ENCODE results near the gene EIF3C.
"Not testable (repeated sequence)": the region's sequence is repeated elsewhere in the genome, so short reads cannot be mapped to it uniquely, and the experiment has no call there.

The EIF3C gene

GRCh38 chr16:28746618-28747350 lies 35.5 kb downstream of the EIF3C start:
- DNase-seq (ENCODE audit: low read depth): not testable (repeated sequence)

GRCh38 chr16:28749997-28750465 lies 38.8 kb downstream of the EIF3C start:
- DNase-seq (ENCODE audit: low read depth): not testable (repeated sequence)

- not testable (repeated sequence) for DNase-seq (ENCODE audit: low read depth)
These were observed 39.3 kb downstream of the EIF3C start for GRCh38 chr16:28750469-28751067.

- not testable (repeated sequence) for DNase-seq (ENCODE audit: low read depth)
These were observed 40.2 kb downstream of the EIF3C start, which contains the start of gene NPIPB9 for GRCh38 chr16:28751487-28751886. Gene NPIPB9 (plus strand): TSS chr16:28751787.

- DNase-seq (ENCODE audit: low read depth): not testable (repeated sequence)
These were observed 70.4 kb downstream of the EIF3C start for GRCh38 chr16:28781697-28782096.

GRCh38 chr16:28782357-28782756 lies 71.1 kb downstream of the EIF3C start:
- not testable (repeated sequence) for DNase-seq (ENCODE audit: low read depth)

Measured in GM04504 (cell line).